Erythroblast (primary cell): Measurements from ENCODE around the gene PAM.

Source experiments
- DNase-seq, 2 experiments: peaks; one replicate each; lab custom pipeline; 2025; lab: John Stamatoyannopoulos, UW
- GATA1 ChIP-seq: IDR thresholded peaks from 2 replicates; pipeline ENCODE4 v1.6.1; 2011; ENCODE audit warnings: low read depth, mild to moderate bottlenecking, control low read depth, low read length, moderate library complexity
- POLR2A ChIP-seq: IDR thresholded peaks from 2 replicates; pipeline ENCODE4 v1.6.1; 2011; ENCODE audit warnings: mild to moderate bottlenecking, low read length

The PAM gene

GRCh38 chr5:102777099-102777498 is 22.0 kb downstream of the PAM start:
- no peak for DNase-seq
- no peak for TF ChIP-seq GATA1
- no peak for TF ChIP-seq POLR2A

- TF ChIP-seq POLR2A (no peak), GATA1 (no peak)
- DNase-seq: no peak
Observed at GRCh38 chr5:102778478-102778877, 23.4 kb downstream of the PAM start.

GRCh38 chr5:102781359-102781758 is 26.3 kb downstream of the PAM start:
- no peak for DNase-seq
- no peak for TF ChIP-seq GATA1
- TF ChIP-seq POLR2A: no peak

- TF ChIP-seq GATA1: no peak
- no peak for TF ChIP-seq POLR2A
- no peak for DNase-seq
Observed at GRCh38 chr5:102781786-102782185, 26.7 kb downstream of the PAM start.

GRCh38 chr5:102782217-102782872 is 27.2 kb downstream of the PAM start:
- no peak for TF ChIP-seq GATA1
- no peak for TF ChIP-seq POLR2A
- no peak for DNase-seq

- TF ChIP-seq POLR2A: no peak
- no peak for TF ChIP-seq GATA1
- DNase-seq: no peak
Observed at GRCh38 chr5:102787134-102787533, 32.0 kb downstream of the PAM start.

GRCh38 chr5:102788788-102789187 is 33.7 kb downstream of the PAM start:
- TF ChIP-seq POLR2A (no peak), GATA1 (no peak)
- no peak for DNase-seq

- no peak for DNase-seq
- TF ChIP-seq POLR2A (no peak), GATA1 (no peak)
Observed at GRCh38 chr5:102789469-102789868, 34.4 kb downstream of the PAM start.

GRCh38 chr5:102790748-102791147 is 35.6 kb downstream of the PAM start:
- TF ChIP-seq POLR2A (no peak), GATA1 (no peak)
- DNase-seq: no peak

- DNase-seq: peak; percentile 8 to 15
- TF ChIP-seq GATA1: no peak
- no peak for TF ChIP-seq POLR2A
Observed at GRCh38 chr5:102792705-102793104, 37.6 kb downstream of the PAM start.

GRCh38 chr5:102794047-102794446 is 38.9 kb downstream of the PAM start:
- DNase-seq: no peak
- TF ChIP-seq POLR2A (no peak), GATA1 (no peak)

- TF ChIP-seq POLR2A (no peak), GATA1 (no peak)
- DNase-seq: no peak
Observed at GRCh38 chr5:102794677-102795331, 39.7 kb downstream of the PAM start.

GRCh38 chr5:102795526-102795925 is 40.4 kb downstream of the PAM start:
- TF ChIP-seq POLR2A: no peak
- TF ChIP-seq GATA1: no peak
- DNase-seq: no peak

- no peak for TF ChIP-seq POLR2A
- TF ChIP-seq GATA1: no peak
- no peak for DNase-seq
Observed at GRCh38 chr5:102796009-102796408, 40.9 kb downstream of the PAM start.

- no peak for DNase-seq
- TF ChIP-seq GATA1: no peak
Observed at GRCh38 chr5:102796498-102796897, 41.4 kb downstream of the PAM start.
